Osteoblast (primary cell): ENCODE results near the gene NTM. TPM values are rescaled to one million over a fixed set of nuclear protein-coding genes. Genes with fewer than 3 reads are reported as not detected.

Experiments
- DNase-seq: peaks from one replicate; pipeline ENCODE4 v3.0.0; 2011; ENCODE audit warnings: low spot score, mixed read lengths; ENCODE audit not compliant: insufficient read length; ENCODE audit errors: missing footprints
- H2AFZ ChIP-seq: 2 replicates; pipeline ENCODE4 v1.6.0; 2011; ENCODE audit warnings: mild to moderate bottlenecking, low read length
- H3K27ac ChIP-seq: 2 replicates; pipeline ENCODE4 v1.5.1; 2011; ENCODE audit warnings: mild to moderate bottlenecking, low read depth, low read length, moderate library complexity
- H3K27me3 ChIP-seq: 2 replicates; pipeline ENCODE4 v1.6.0; 2012; ENCODE audit warnings: mild to moderate bottlenecking, control low read depth, inconsistent platforms, low read length, moderate library complexity; ENCODE audit not compliant: insufficient read depth
- H3K36me3 ChIP-seq: 2 replicates; pipeline ENCODE4 v1.5.1; 2011; ENCODE audit warnings: mild to moderate bottlenecking, low read length, control low read depth, moderate library complexity; ENCODE audit not compliant: insufficient read depth
- H3K4me1 ChIP-seq: 2 replicates; pipeline ENCODE4 v1.5.1; 2011; ENCODE audit warnings: mild to moderate bottlenecking, low read length, control low read depth, moderate library complexity; ENCODE audit not compliant: insufficient read depth
- H3K4me2 ChIP-seq: 2 replicates; pipeline ENCODE4 v1.6.0; 2011; ENCODE audit warnings: mild to moderate bottlenecking, low read length; ENCODE audit not compliant: insufficient read depth
- H3K4me3 ChIP-seq: fragments of 200-600 bp; sonication (generic); 3 replicates; pipeline ENCODE4 v1.5.1; 2012; ENCODE audit warnings: mild to moderate bottlenecking, low read length, inconsistent platforms; ENCODE audit not compliant: insufficient read depth
- H3K79me2 ChIP-seq: 2 replicates; pipeline ENCODE4 v1.6.0; 2012; ENCODE audit warnings: mild to moderate bottlenecking, low read length, control low read depth, inconsistent platforms; ENCODE audit not compliant: insufficient read depth
- H3K9me3 ChIP-seq: 2 replicates; pipeline ENCODE4 v1.5.1; 2011; ENCODE audit warnings: low read depth, low read length, control low read depth
- H4K20me1 ChIP-seq: 2 replicates; pipeline ENCODE4 v1.6.0; 2012; ENCODE audit warnings: mild to moderate bottlenecking, low read length, control low read depth; ENCODE audit not compliant: insufficient read depth
- CTCF ChIP-seq: IDR thresholded peaks from 2 replicates; pipeline ENCODE4 v1.5.1; 2011; ENCODE audit warnings: mild to moderate bottlenecking, low read depth, low read length, moderate library complexity; ENCODE audit errors: extremely low read depth
- total RNA-seq: library from RNA; depleted of rRNA; stranded (reverse); fragments of >200 nt; gene quantifications from 2 replicates; pipeline ENCODE4 v1.2.3, GENCODE V29; 2012

NTM gene
- total RNA-seq, 1 donor: 48.1 TPM

DNA sequence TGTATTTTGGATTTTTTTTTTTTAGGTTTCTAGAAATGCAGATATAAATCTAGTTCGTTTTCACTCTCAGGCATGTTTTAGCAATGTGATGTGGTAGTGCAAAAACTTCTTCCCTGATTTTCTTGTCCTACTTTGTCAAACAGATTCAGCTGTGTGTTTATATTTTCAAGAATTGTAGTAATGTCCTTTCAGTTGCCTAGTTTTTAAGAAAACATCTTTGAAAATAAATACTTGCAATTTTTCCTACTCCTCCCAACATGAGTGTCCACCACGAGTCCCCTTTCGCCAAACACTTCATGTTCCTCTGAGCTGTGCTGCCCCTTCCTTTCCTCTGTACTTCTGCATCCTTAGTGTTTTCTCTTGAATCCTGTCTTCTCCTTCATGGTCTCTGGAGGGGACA, 686.9 kb downstream of the NTM start:
- no peak for DNase-seq
- H3K36me3 ChIP-seq: no peaks in the 10 kb centered on the region
- H3K79me2 ChIP-seq: peaks cover 46% of the 10 kb centered on the region
- H3K9me3 ChIP-seq: no peaks in the 10 kb centered on the region
- no peaks in the 10 kb centered on the region for H4K20me1 ChIP-seq
- no peak overlapping the region for H3K4me3 ChIP-seq
- H3K4me2 ChIP-seq: peak overlapping the region; percentile 48
- TF ChIP-seq CTCF: no peak
- H3K27ac ChIP-seq: peak overlapping the region; percentile 94
- peaks cover 97% of the 10 kb centered on the region for H3K4me1 ChIP-seq
- H3K27me3 ChIP-seq: no peaks in the 10 kb centered on the region
- no peak overlapping the region for H2AFZ ChIP-seq

GRCh38 chr11:132058211-132058772, 687.9 kb downstream of the NTM start:
- Histone ChIP-seq H3K9me3 (no peaks in the 10 kb centered on the region), H2AFZ (peak overlapping the region; percentile 16), H3K4me2 (peak overlapping the region; percentile 49), H3K27ac (peak overlapping the region; percentile 94), H3K4me1 (peaks cover 97% of the 10 kb centered on the region), H3K27me3 (no peaks in the 10 kb centered on the region), H3K4me3 (no peak overlapping the region), H4K20me1 (no peaks in the 10 kb centered on the region), H3K79me2 (peaks cover 42% of the 10 kb centered on the region), H3K36me3 (no peaks in the 10 kb centered on the region)
- TF ChIP-seq CTCF: no peak
- no peak for DNase-seq

DNA sequence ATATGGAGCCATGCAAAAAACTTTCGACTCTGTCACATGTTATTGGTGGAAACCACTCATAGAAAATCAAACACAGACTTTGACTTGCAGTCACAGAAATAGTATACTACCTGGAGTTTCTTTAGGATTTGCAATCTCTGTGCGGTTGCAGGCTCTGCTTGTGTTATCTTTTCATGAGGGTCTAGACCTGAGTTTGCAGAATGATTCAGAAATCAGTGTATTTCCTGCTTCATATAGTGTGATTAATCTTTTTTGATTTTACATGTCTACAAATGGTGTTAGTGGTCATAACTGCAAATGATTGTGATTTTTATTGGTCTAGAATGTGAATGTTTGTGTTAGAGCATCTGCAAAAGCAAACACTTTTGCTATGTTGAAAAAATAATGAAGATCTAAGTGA, 690.2 kb downstream of the NTM start:
- H3K4me1 ChIP-seq: peaks cover 97% of the 10 kb centered on the region

GRCh38 chr11:132062031-132062430, 691.6 kb downstream of the NTM start:
- Histone ChIP-seq H2AFZ (no peak overlapping the region), H3K4me1 (peaks cover 89% of the 10 kb centered on the region), H3K4me2 (no peak overlapping the region), H4K20me1 (no peaks in the 10 kb centered on the region), H3K9me3 (no peaks in the 10 kb centered on the region), H3K4me3 (no peak overlapping the region), H3K27ac (peak overlapping the region; percentile 93), H3K27me3 (no peaks in the 10 kb centered on the region), H3K79me2 (peaks cover 40% of the 10 kb centered on the region), H3K36me3 (no peaks in the 10 kb centered on the region)
- no peak for DNase-seq
- TF ChIP-seq CTCF: no peak

More for the DNA sequence above, 690.2 kb downstream of the NTM start:
- Histone ChIP-seq H3K9me3 (no peaks in the 10 kb centered on the region), H3K4me3 (no peak overlapping the region), H4K20me1 (no peaks in the 10 kb centered on the region), H3K27ac (peak overlapping the region; percentile 41), H3K27me3 (no peaks in the 10 kb centered on the region), H3K4me2 (no peak overlapping the region), H3K36me3 (no peaks in the 10 kb centered on the region), H3K79me2 (peaks cover 39% of the 10 kb centered on the region), H2AFZ (no peak overlapping the region)
- DNase-seq: no peak
- TF ChIP-seq CTCF: no peak
